GM18499 (cell line): ENCODE data around the gene GREM2.

Experiments
- ATAC-seq: cut with Tn5 transposase; IDR thresholded peaks from one replicate; pipeline ENCODE4 v1.9.1; 2021; ENCODE audit warnings: moderate number of reproducible peaks; ENCODE audit not compliant: insufficient read depth, unreplicated experiment

Gene GREM2

GRCh38 chr1:240503558-240503957 is 108.4 kb downstream of the GREM2 start:
- ATAC-seq = no peak

GRCh38 chr1:240503036-240503435 is 108.9 kb downstream of the GREM2 start:
- ATAC-seq = no peak

GRCh38 chr1:240501115-240501514 is 110.8 kb downstream of the GREM2 start:
- ATAC-seq = no peak

GRCh38 chr1:240500647-240501046 is 111.3 kb downstream of the GREM2 start:
- no peak for ATAC-seq

GRCh38 chr1:240499012-240499411 is 112.9 kb downstream of the GREM2 start:
- ATAC-seq = no peak

- no peak for ATAC-seq
Measured at GRCh38 chr1:240498335-240498734, 113.6 kb downstream of the GREM2 start.

- no peak for ATAC-seq
Measured at GRCh38 chr1:240497908-240498307, 114.0 kb downstream of the GREM2 start.

- no peak for ATAC-seq
Measured at GRCh38 chr1:240496941-240497340, 115.0 kb downstream of the GREM2 start.

GRCh38 chr1:240496356-240496755 is 115.6 kb downstream of the GREM2 start:
- ATAC-seq = no peak

- ATAC-seq = no peak
Measured at GRCh38 chr1:240495601-240496000, 116.4 kb downstream of the GREM2 start.

- no peak for ATAC-seq
Measured at GRCh38 chr1:240492832-240493440, 119.0 kb downstream of the GREM2 start.

GRCh38 chr1:240491796-240492195 is 120.2 kb downstream of the GREM2 start:
- ATAC-seq = no peak

- ATAC-seq = no peak
Measured at GRCh38 chr1:240491156-240491555, 120.8 kb downstream of the GREM2 start.

- no peak for ATAC-seq
Measured at GRCh38 chr1:240487493-240487892, 124.5 kb downstream of the GREM2 start.

- no peak for ATAC-seq
Measured at GRCh38 chr1:240486611-240487010, 125.3 kb downstream of the GREM2 start.

GRCh38 chr1:240484804-240485443 is 127.0 kb downstream of the GREM2 start:
- ATAC-seq = no peak

GRCh38 chr1:240478536-240478935 is 133.4 kb downstream of the GREM2 start:
- no peak for ATAC-seq

GRCh38 chr1:240475832-240476231 is 136.1 kb downstream of the GREM2 start:
- ATAC-seq = no peak

GRCh38 chr1:240474133-240474614 is 137.8 kb downstream of the GREM2 start:
- ATAC-seq = no peak

GRCh38 chr1:240468656-240469055 is 143.3 kb downstream of the GREM2 start:
- no peak for ATAC-seq

GRCh38 chr1:240467895-240468294 is 144.1 kb downstream of the GREM2 start:
- no peak for ATAC-seq

- no peak for ATAC-seq
Measured at GRCh38 chr1:240466509-240466908, 145.4 kb downstream of the GREM2 start.
